SU-DHL-6 (cell line): ENCODE results near the gene WWOX.

Experiments
- H2AFZ ChIP-seq: fragments of 200-600 bp; sonication (generic); 2 replicates; pipeline ENCODE4 v1.6.1; 2014; ENCODE audit warnings: low read depth, mild to moderate bottlenecking, moderate library complexity, mixed read lengths, antibody characterized with exemption, low read length; ENCODE audit not compliant: severe bottlenecking
- H3F3A ChIP-seq: fragments of 200-600 bp; shearing (Covaris generic); 2 replicates; pipeline ENCODE4 v1.6.0; 2016; ENCODE audit warnings: antibody characterized with exemption, mild to moderate bottlenecking; ENCODE audit not compliant: insufficient read depth
- H3K27ac ChIP-seq: fragments of 200-600 bp; sonication (generic); 2 replicates; pipeline ENCODE4 v1.5.1; 2016; ENCODE audit warnings: low read depth, mild to moderate bottlenecking, low read length, moderate library complexity, mixed read lengths
- H3K27me3 ChIP-seq: fragments of 200-600 bp; sonication (generic), shearing (Covaris generic); 2 replicates; pipeline ENCODE4 v1.6.0; 2014; ENCODE audit warnings: mild to moderate bottlenecking, low read length
- H3K36me3 ChIP-seq: fragments of 200-600 bp; sonication (generic); 2 replicates; pipeline ENCODE4 v1.6.1; 2014; ENCODE audit warnings: mild to moderate bottlenecking, low read length, mixed read lengths
- H3K4me2 ChIP-seq: fragments of 300-600, 200-600 bp; shearing (Covaris generic), sonication (generic); 2 replicates; pipeline ENCODE4 v1.6.0; 2014; ENCODE audit warnings: low read length, low read depth, mild to moderate bottlenecking; ENCODE audit not compliant: poor library complexity, severe bottlenecking
- H3K4me3 ChIP-seq: fragments of 200-600 bp; sonication (generic); 2 replicates; pipeline ENCODE4 v1.5.1; 2014; ENCODE audit warnings: antibody characterized with exemption, low read length, mild to moderate bottlenecking, mixed read lengths; ENCODE audit not compliant: insufficient read depth, poor library complexity, severe bottlenecking
- H3K79me2 ChIP-seq: fragments of 200-600 bp; sonication (generic); 2 replicates; pipeline ENCODE4 v1.6.1; 2014; ENCODE audit warnings: mild to moderate bottlenecking, low read length, moderate library complexity; ENCODE audit not compliant: insufficient read depth
- H3K9ac ChIP-seq: fragments of 200-600 bp; sonication (generic); 2 replicates; pipeline ENCODE4 v1.7.0; 2014; ENCODE audit warnings: mild to moderate bottlenecking, low read length
- H3K9me2 ChIP-seq: fragments of 200-600 bp; sonication (generic); replicated peaks from 2 replicates; pipeline ENCODE4 v1.6.1; 2014; ENCODE audit warnings: low read length; ENCODE audit not compliant: insufficient read depth
- H3K9me3 ChIP-seq: fragments of 200-600 bp; sonication (generic); 2 replicates; pipeline ENCODE4 v1.6.1; 2014; ENCODE audit warnings: low read length, mixed read lengths; ENCODE audit not compliant: insufficient read depth
- H4K20me1 ChIP-seq: fragments of 200-600 bp; sonication (generic); 2 replicates; pipeline ENCODE4 v1.6.1; 2014; ENCODE audit warnings: low read depth, mild to moderate bottlenecking, antibody characterized with exemption, low read length, moderate library complexity, mixed read lengths
- EZH2phosphoT487 ChIP-seq: fragments of 200-600 bp; sonication (generic), shearing (Covaris generic); conservative IDR thresholded peaks from 2 replicates; pipeline ENCODE4 v1.6.1; 2018; ENCODE audit warnings: mild to moderate bottlenecking, antibody characterized with exemption, low read length, moderate library complexity, mixed read lengths
- TF ChIP-seq, protein P1 (sequence below): fragments of 200-600 bp; sonication (generic); IDR thresholded peaks from one replicate; pipeline ENCODE4 v1.5.1; 2017; ENCODE audit warnings: antibody characterized with exemption, mild to moderate bottlenecking, low read length, moderate library complexity; ENCODE audit not compliant: insufficient read depth, poor library complexity, severe bottlenecking

WWOX gene

DNA sequence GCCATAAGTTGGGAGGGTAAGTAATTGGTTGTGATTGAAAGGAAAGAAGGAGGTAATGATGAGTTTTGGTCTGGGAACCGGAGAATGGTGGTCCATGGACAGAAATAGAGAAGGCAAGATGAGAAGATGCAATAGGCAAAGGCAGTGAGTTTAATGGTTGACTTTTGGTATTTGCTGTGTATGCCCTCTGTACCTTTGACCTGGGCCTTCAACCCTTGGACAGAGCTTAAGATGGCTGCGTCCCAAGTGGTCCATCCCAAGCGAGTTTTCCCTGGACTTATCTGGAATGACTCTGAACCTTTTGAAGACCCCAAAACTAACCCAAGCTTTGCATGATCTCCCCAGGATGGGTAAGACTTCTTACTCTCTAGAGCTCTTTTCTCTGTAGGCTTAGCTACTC is 836.6 kb downstream of the WWOX start:
- H3K4me2 ChIP-seq, result no peak overlapping the region
- TF ChIP-seq EZH2phosphoT487, result no peak
- TF ChIP-seq, protein P1, sequence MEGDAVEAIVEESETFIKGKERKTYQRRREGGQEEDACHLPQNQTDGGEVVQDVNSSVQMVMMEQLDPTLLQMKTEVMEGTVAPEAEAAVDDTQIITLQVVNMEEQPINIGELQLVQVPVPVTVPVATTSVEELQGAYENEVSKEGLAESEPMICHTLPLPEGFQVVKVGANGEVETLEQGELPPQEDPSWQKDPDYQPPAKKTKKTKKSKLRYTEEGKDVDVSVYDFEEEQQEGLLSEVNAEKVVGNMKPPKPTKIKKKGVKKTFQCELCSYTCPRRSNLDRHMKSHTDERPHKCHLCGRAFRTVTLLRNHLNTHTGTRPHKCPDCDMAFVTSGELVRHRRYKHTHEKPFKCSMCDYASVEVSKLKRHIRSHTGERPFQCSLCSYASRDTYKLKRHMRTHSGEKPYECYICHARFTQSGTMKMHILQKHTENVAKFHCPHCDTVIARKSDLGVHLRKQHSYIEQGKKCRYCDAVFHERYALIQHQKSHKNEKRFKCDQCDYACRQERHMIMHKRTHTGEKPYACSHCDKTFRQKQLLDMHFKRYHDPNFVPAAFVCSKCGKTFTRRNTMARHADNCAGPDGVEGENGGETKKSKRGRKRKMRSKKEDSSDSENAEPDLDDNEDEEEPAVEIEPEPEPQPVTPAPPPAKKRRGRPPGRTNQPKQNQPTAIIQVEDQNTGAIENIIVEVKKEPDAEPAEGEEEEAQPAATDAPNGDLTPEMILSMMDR, result no peak
- no peaks in the 10 kb centered on the region for H3F3A ChIP-seq
- H3K36me3 ChIP-seq, result no peaks in the 10 kb centered on the region
- H3K9me2 ChIP-seq, result no peaks in the 10 kb centered on the region
- no peak overlapping the region for H3K27ac ChIP-seq
- H4K20me1 ChIP-seq, result no peaks in the 10 kb centered on the region
- no peaks in the 10 kb centered on the region for H3K9me3 ChIP-seq
- H3K4me3 ChIP-seq, result no peak overlapping the region
- no peaks in the 10 kb centered on the region for H3K79me2 ChIP-seq
- H2AFZ ChIP-seq, result no peak overlapping the region
- no peaks in the 10 kb centered on the region for H3K27me3 ChIP-seq
- no peak overlapping the region for H3K9ac ChIP-seq

GRCh38 chr16:78939597-78939996 is 840.1 kb downstream of the WWOX start:
- no peaks in the 10 kb centered on the region for H3K9me3 ChIP-seq
- H3K79me2 ChIP-seq, result no peaks in the 10 kb centered on the region
- no peaks in the 10 kb centered on the region for H3K9me2 ChIP-seq
- no peak overlapping the region for H3K4me3 ChIP-seq
- no peak overlapping the region for H3K9ac ChIP-seq
- no peaks in the 10 kb centered on the region for H3K36me3 ChIP-seq
- H3K27me3 ChIP-seq, result no peaks in the 10 kb centered on the region
- no peak overlapping the region for H3K4me2 ChIP-seq
- no peak overlapping the region for H2AFZ ChIP-seq
- no peaks in the 10 kb centered on the region for H3F3A ChIP-seq
- H4K20me1 ChIP-seq, result no peaks in the 10 kb centered on the region
- TF ChIP-seq, protein P1, result no peak
- TF ChIP-seq EZH2phosphoT487, result no peak
- H3K27ac ChIP-seq, result no peak overlapping the region

- Histone ChIP-seq H3K4me2 (no peak overlapping the region), H4K20me1 (no peaks in the 10 kb centered on the region), H2AFZ (no peak overlapping the region), H3K9me2 (no peaks in the 10 kb centered on the region), H3K4me3 (no peak overlapping the region), H3K36me3 (no peaks in the 10 kb centered on the region), H3K9me3 (no peaks in the 10 kb centered on the region), H3F3A (no peaks in the 10 kb centered on the region), H3K27me3 (no peaks in the 10 kb centered on the region), H3K79me2 (no peaks in the 10 kb centered on the region), H3K27ac (no peak overlapping the region), H3K9ac (no peak overlapping the region)
- no peak for TF ChIP-seq EZH2phosphoT487
- TF ChIP-seq, protein P1, result no peak
Observed at GRCh38 chr16:78942625-78943245, 843.3 kb downstream of the WWOX start.

GRCh38 chr16:78945336-78945735 is 845.9 kb downstream of the WWOX start:
- Histone ChIP-seq H3K36me3 (no peaks in the 10 kb centered on the region), H3K9ac (no peak overlapping the region), H3K9me3 (no peaks in the 10 kb centered on the region), H3K9me2 (no peaks in the 10 kb centered on the region), H3K79me2 (no peaks in the 10 kb centered on the region), H3K27ac (no peak overlapping the region), H3K4me3 (no peak overlapping the region), H3F3A (no peaks in the 10 kb centered on the region), H2AFZ (no peak overlapping the region), H3K27me3 (no peaks in the 10 kb centered on the region), H4K20me1 (no peaks in the 10 kb centered on the region), H3K4me2 (no peak overlapping the region)
- no peak for TF ChIP-seq EZH2phosphoT487
- TF ChIP-seq, protein P1, result no peak
